Umbilical cord (tissue), 2 donors: ENCODE measurements around the gene LMNA. TPM values are rescaled to one million over a fixed set of nuclear protein-coding genes. Genes with fewer than 3 reads are reported as not detected.

Experiments used
- DNase-seq: peaks from one replicate; pipeline ENCODE4 v3.0.0-alpha.2; 2015; ENCODE audit warnings: low spot score
- total RNA-seq: library from RNA; depleted of rRNA; stranded (reverse); fragments of >200 nt; gene quantifications from one replicate; pipeline ENCODE4 v1.2.3, GENCODE V29; 2014; ENCODE audit warnings: low replicate concordance; ENCODE audit not compliant: insufficient read depth

LMNA gene
- total RNA-seq, 1 donor from 2014 or later, result 422 TPM

DNA sequence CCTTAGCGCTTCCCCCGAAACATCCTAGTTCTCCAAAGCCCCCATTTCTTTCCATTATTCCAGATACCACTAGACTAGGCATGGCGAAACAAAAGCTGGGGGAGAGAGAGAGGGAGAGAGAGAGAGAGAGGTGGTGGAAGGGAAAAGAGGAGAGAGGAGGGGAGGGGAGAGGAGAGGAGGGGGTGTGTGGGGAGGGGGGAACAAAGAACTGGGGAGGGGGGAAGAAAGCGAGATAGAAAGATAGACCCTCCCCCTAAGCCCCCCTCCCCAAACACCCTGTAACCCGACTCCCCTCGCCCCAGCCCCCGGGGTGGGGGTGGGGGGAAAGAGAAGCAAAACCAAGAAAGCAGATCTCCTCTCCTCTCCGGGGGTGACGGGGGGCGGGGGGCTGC is 32.6 kb upstream of the LMNA start:
- DNase-seq, result peak; percentile 51

GRCh38 chr1:156082309-156083091 is 32.0 kb upstream of the LMNA start, which contains the start of gene MEX3A:
Gene MEX3A, minus strand, starts transcription at chr1:156082465. Its CDS starts 467 bp downstream, at chr1:156081998.
- DNase-seq, result peak; percentile 91

- no peak for DNase-seq
These were observed 30.4 kb upstream of the LMNA start for GRCh38 chr1:156083800-156084790.

- no peak for DNase-seq
These were observed 28.3 kb upstream of the LMNA start for GRCh38 chr1:156086256-156086662.

DNA sequence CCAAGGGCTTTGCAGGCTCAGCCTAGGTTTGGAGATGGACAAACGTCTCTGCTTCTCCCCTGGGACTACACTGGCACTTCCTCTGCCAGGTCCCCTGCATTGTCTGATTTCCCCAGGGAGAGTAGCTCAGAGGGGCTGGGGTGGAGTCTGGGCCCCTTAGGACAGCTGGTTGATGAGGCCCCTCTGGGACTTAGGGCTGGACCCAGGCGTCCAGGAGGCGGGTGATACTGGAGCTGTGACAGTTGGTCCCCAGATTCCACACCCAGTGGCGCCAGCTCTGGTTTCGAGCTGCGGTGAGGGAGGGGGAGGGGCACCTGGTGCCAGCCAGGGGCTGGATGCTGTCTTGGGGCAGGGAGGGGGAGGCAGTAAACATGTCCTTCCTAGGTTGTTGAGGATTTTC is 24.8 kb upstream of the LMNA start:
- DNase-seq, result no peak

GRCh38 chr1:156090138-156090839 is 24.2 kb upstream of the LMNA start:
- no peak for DNase-seq

GRCh38 chr1:156090840-156091188 is 23.7 kb upstream of the LMNA start:
- peak; percentile 85 for DNase-seq

DNA sequence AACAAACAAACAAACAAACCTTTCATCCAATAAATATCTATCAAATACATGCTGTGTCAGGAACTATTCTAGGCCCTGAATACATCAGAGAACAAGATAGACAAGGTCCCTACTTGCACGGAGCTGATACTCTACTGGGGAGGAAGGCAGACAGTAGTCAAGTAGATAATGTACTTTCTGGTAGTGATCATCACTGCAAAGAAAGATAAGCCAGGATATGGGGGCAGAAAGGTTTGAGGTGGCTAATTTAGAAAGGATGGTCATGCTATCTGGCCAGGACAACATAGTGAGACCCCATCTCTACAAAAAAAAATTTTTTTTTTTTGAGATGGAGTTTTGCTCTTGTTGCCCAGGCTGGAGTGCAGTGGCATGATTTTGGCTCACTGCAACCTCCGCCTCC is 22.9 kb upstream of the LMNA start:
- DNase-seq, result no peak

DNA sequence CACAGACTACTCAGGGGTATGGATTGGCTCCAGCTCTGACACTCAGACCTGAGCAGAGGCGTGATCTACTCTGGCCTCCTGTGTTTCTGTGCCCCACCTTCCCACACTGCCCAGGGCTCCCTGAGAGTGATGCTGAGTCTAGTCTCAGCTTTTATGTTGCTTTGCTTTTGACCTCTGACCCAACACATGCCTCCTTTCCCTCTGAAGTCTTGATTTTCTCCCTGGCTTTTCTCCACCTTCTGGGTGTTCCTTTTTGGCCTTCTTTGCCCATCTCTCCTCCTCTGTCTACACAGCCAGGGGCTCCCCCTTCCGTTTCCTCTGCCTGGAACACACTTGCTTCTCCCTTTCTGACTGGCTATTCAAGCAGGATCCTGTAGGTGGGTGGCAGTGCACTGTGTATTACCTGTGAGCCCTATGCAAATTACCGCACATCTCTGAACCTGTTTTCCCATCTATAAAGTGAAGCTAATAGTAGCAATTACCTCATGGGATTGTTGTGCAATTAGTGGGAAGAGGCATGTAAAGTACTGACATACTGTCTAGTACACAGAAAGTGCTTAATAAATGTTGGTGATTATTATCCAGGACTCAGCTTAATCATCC is 18.5 kb upstream of the LMNA start:
- no peak for DNase-seq

- DNase-seq, result peak; percentile 84
These were observed 17.7 kb upstream of the LMNA start for GRCh38 chr1:156096640-156097391.

DNA sequence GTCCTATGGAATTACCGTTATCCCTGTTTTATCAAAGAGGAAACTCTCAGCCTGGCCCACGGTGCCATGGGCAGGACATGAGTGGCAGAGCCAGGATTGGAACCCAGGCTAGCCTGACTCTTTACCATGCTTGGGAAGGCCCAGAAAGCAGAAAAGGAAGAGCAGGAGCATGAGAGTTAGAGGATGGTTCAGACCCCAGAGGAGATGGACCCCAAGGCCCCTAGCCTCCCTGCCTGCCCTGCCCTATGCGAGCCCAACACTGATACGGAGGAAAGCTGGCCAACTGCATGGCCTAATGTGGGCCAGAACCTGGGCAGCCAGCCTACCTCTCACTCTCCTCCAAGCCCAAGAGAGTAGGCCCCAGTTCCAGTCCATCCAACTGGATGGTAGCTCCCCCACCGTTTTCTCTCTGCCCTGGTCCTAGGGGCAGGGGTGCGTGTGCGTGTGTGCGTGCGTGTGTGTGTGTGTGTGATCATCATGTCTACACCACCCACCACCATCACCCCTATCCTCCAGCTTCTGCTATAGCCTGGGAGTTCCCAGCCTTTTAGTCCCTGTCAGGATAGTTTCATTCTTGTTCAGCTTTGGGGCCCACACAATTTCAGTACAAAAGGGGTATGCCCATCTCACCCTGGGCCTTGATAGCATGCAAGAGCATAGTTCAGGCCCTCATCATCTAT is 16.9 kb upstream of the LMNA start:
- DNase-seq, result no peak

GRCh38 chr1:156098784-156099183 is 15.7 kb upstream of the LMNA start:
- DNase-seq, result no peak

- no peak for DNase-seq
These were observed 15.2 kb upstream of the LMNA start for GRCh38 chr1:156099282-156099681.

GRCh38 chr1:156100205-156100995 is 14.1 kb upstream of the LMNA start:
- DNase-seq, result no peak

GRCh38 chr1:156101880-156102279 is 12.6 kb upstream of the LMNA start:
- DNase-seq, result no peak

DNA sequence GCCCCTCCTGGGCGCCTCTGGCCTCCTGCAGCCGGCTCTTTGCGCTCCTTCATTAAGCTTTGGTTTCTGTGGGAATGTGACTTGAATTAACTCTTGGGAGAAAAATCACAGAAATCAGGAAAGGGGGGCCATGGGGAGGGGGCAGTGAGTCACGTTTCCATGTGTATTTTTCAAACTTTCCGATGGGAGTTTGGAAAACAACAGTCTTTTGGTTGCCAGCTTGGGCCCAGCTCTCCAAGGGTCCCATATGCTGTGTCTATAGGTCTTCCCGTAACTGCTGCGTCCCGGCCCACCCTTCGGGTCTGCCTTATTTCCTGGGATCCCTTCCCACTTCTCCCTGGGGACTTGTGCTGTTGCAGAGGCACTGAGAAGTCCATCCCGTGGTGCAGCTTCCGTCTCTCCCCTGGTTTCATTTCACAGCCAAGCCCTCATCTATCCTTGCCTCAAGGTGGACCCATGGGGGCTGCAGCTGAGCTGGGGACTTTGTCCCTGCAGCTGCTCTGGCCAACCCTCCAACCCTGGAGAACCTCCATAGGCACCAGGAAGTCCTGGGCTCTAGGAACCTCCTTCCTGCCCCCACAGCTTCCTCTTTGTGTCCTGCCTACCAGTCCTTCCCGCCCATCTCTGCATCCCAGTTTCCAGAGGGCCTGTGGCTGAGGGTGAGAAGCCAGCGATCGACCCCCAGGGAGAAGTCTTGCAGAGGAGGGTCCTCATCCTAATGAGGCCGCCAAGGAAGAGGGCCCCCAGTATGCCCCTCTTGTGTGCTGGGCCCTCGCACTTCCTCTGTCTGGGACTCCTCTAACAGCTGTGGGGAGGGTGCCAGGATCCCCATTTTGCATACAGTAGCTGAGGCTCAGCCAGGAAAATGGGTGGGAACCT is 11.6 kb upstream of the LMNA start:
- no peak for DNase-seq

DNA sequence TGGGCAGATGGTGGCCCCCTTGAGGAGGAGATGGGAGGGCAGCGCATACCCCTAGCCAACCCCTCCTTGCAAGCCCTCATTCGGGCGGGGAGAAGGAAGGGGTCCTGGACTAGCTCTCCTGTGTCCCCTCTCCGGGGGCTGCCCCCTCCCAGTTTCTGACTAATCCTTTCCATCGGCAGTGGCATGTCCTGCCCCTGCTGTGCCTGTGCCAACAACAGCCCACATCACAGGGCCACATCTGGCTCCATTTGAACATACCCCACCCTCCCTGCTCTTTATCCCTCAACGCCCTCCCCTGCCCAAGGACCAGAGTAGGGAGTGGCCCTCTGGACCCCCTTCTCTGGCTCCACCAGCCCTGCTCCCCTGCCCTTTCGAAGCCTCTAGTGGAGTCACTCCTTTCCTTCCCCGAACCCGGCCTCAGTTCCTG is 11.0 kb upstream of the LMNA start:
- no peak for DNase-seq

DNA sequence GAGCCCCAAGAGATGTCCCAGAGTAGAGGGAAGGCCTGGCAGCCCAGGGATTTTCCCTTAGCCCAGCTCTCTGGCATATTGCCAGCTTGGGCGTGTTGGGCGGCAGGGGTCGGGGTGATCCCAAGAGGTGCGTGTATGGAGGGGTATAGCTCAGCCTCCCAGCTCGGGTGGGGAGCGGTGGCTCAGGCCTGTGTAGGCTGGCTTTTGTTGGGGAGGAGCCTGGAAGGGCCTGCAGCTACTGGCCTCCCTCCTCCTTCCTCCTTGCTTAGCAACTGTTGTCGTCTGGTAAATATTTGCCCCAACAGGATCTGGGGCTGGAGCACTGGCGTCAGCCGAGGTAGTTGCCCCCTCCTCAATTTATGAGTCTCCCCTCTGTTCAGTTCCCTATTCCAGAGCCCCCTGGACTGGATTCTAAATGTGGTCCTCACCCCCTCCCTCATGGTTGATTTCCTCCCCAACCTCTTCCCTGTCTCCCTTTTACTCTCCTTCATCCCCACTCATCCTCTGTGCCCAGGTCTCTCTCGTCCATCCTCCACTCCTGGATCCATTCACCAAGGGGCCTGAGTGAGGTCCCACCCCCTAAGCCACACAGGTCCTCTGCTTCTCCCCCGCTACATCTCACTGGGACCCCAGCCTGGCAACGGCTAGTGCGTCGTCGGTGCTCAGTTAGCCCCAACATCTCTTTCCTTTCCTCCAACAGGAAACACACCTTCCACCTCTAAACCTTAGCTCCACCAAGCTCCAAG is 10.3 kb upstream of the LMNA start:
- DNase-seq, result peak; percentile 97
